ENCODE data around the gene PAQR9.

- no peak for TF ChIP-seq POLR2A (IDR thresholded peaks at IDR 0.05)
- TF ChIP-seq, protein P1, sequence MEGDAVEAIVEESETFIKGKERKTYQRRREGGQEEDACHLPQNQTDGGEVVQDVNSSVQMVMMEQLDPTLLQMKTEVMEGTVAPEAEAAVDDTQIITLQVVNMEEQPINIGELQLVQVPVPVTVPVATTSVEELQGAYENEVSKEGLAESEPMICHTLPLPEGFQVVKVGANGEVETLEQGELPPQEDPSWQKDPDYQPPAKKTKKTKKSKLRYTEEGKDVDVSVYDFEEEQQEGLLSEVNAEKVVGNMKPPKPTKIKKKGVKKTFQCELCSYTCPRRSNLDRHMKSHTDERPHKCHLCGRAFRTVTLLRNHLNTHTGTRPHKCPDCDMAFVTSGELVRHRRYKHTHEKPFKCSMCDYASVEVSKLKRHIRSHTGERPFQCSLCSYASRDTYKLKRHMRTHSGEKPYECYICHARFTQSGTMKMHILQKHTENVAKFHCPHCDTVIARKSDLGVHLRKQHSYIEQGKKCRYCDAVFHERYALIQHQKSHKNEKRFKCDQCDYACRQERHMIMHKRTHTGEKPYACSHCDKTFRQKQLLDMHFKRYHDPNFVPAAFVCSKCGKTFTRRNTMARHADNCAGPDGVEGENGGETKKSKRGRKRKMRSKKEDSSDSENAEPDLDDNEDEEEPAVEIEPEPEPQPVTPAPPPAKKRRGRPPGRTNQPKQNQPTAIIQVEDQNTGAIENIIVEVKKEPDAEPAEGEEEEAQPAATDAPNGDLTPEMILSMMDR (IDR thresholded peaks at IDR 0.05) = no peak
These were observed 23.0 kb downstream of the PAQR9 start for GRCh38 chr3:142940472-142940871.
